GM21360 (cell line): ENCODE measurements around the gene KCNH1.
"Not testable (repeated sequence)": the region's sequence is repeated elsewhere in the genome, so short reads cannot be mapped to it uniquely, and the experiment has no call there.

Experiments
- ATAC-seq: cut with Tn5 transposase; IDR thresholded peaks from one replicate; pipeline ENCODE4 v1.9.1; 2021; ENCODE audit warnings: mild to moderate bottlenecking, moderate library complexity; ENCODE audit not compliant: unreplicated experiment

The KCNH1 gene

GRCh38 chr1:210692796-210693195, 441.2 kb downstream of the KCNH1 start:
- ATAC-seq: no peak

GRCh38 chr1:210691039-210691610, 442.8 kb downstream of the KCNH1 start:
- ATAC-seq: no peak

- ATAC-seq: no peak
These were observed 443.7 kb downstream of the KCNH1 start for GRCh38 chr1:210690236-210690635.

GRCh38 chr1:210689826-210690225, 444.1 kb downstream of the KCNH1 start:
- ATAC-seq: no peak

- no peak for ATAC-seq
These were observed 445.3 kb downstream of the KCNH1 start for GRCh38 chr1:210688512-210689234.

- no peak for ATAC-seq
These were observed 446.2 kb downstream of the KCNH1 start for GRCh38 chr1:210687582-210688279.

GRCh38 chr1:210686841-210687240, 447.1 kb downstream of the KCNH1 start:
- ATAC-seq: no peak

GRCh38 chr1:210685295-210685650, 448.7 kb downstream of the KCNH1 start:
- no peak for ATAC-seq

GRCh38 chr1:210684466-210685294, 449.3 kb downstream of the KCNH1 start:
- peak; percentile 93 for ATAC-seq

- ATAC-seq: no peak
These were observed 450.4 kb downstream of the KCNH1 start for GRCh38 chr1:210683403-210684047.

GRCh38 chr1:210681158-210681557, 452.8 kb downstream of the KCNH1 start:
- no peak for ATAC-seq

- no peak for ATAC-seq
These were observed 455.6 kb downstream of the KCNH1 start for GRCh38 chr1:210678306-210678705.

GRCh38 chr1:210677533-210677932, 456.4 kb downstream of the KCNH1 start:
- ATAC-seq: peak; percentile 59

- ATAC-seq: no peak
These were observed 457.4 kb downstream of the KCNH1 start for GRCh38 chr1:210676539-210676938.

GRCh38 chr1:210674151-210674550, 459.8 kb downstream of the KCNH1 start:
- no peak for ATAC-seq

- ATAC-seq: no peak
These were observed 464.0 kb downstream of the KCNH1 start for GRCh38 chr1:210669951-210670350.

GRCh38 chr1:210663730-210664573, 470.0 kb downstream of the KCNH1 start:
- ATAC-seq: no peak

GRCh38 chr1:210662291-210663050, 471.5 kb downstream of the KCNH1 start:
- no peak for ATAC-seq

GRCh38 chr1:210661520-210661919, 472.4 kb downstream of the KCNH1 start:
- not testable (repeated sequence) for ATAC-seq
